Kidney (tissue), 14 donors: Measurements from ENCODE around the gene SIGLEC8. TPM values are rescaled to one million over a fixed set of nuclear protein-coding genes. Genes with fewer than 3 reads are reported as not detected.

ENCODE experiments used
- DNase-seq, 5 donors: peaks; one replicate each; pipeline ENCODE4 v3.0.0-alpha.2; 2013 to 2020
- FAIRE-seq: peaks from 2 replicates; lab custom pipeline; 2012; peaks lifted over from hg19 to GRCh38; lab: Jason Lieb, UNC
- H3K27ac ChIP-seq, 2 donors: one replicate each; pipeline ENCODE4 v1.7.0; 2013; ENCODE audit warnings: low read depth in 2 of 2, low read length in 2 of 2, inconsistent platforms in 1 of 2
- H3K27me3 ChIP-seq: one replicate; pipeline ENCODE4 v1.7.1; 2013; ENCODE audit warnings: low read length, inconsistent platforms; ENCODE audit not compliant: control insufficient read depth, insufficient read depth
- H3K36me3 ChIP-seq, 3 donors: one replicate each; pipeline versions ENCODE4 v1.7.0 to v1.7.1; 2013; ENCODE audit warnings: low read length in 3 of 3, control low read depth in 1 of 3, inconsistent platforms in 1 of 3; ENCODE audit not compliant: insufficient read depth in 3 of 3, control insufficient read depth in 2 of 3
- H3K4me1 ChIP-seq, 3 donors: one replicate each; pipeline versions ENCODE4 v1.7.0 to v1.7.1; 2013; ENCODE audit warnings: low read length in 3 of 3, inconsistent platforms in 1 of 3, low read depth in 1 of 3; ENCODE audit not compliant: control insufficient read depth in 2 of 3, insufficient read depth in 2 of 3
- H3K4me3 ChIP-seq, 3 donors: one replicate each; pipeline versions ENCODE4 v1.7.0 to v1.8.1; 2013; ENCODE audit warnings: low read length in 3 of 3, control low read depth in 1 of 3, inconsistent platforms in 1 of 3
- H3K9ac ChIP-seq, 3 donors: one replicate each; pipeline versions ENCODE4 v1.7.0 to v1.7.1; 2013; ENCODE audit warnings: low read length in 3 of 3, control low read depth in 1 of 3, inconsistent platforms in 1 of 3
- H3K9me3 ChIP-seq, 3 donors: one replicate each; pipeline versions ENCODE4 v1.7.0 to v1.7.1; 2013; ENCODE audit warnings: low read length in 3 of 3, control low read depth in 1 of 3, inconsistent platforms in 1 of 3; ENCODE audit not compliant: control insufficient read depth in 2 of 3, insufficient read depth in 1 of 3
- CTCF ChIP-seq: IDR thresholded peaks from 3 replicates; pipeline ENCODE4 v1.5.1; 2012; ENCODE audit warnings: mild to moderate bottlenecking, moderate library complexity, borderline replicate concordance; ENCODE audit not compliant: insufficient read depth; ENCODE audit errors: extremely low read depth
- intact Hi-C: fragments of 100-400 bp; cut with DNase I; formaldehyde crosslinking; loops from one replicate; pipeline ENCODE4 v1.11.1; 2022
- polyA plus RNA-seq: library from polyadenylated mRNA; stranded (reverse); fragments of 350-450 nt; fragmentation: Illumina TruSeq; extraction: RNeasy Lipid Tissue Mini Kit (QIAGEN cat#74804); gene quantifications from one replicate; pipeline ENCODE4 v1.2.3, GENCODE V29; 2014; ENCODE audit warnings: low read depth, low replicate concordance; ENCODE audit not compliant: insufficient read depth
- total RNA-seq: library from RNA; stranded (reverse); fragmentation: NEBNext Ultra II Directional; extraction: Animal tissue kit (Norgen Biotek cat#: 25700); gene quantifications from one replicate; pipeline ENCODE4 v1.2.1, GENCODE V29; 2021
- donor health status: control.
- donor health status: control.
- donor health status: control.
- donor health status: control.
- donor health status: control.
- donor health status: DM: yes; HTN: yes; CAD: no.
- donor health status: Normal renal cell carcinoma (clear cell type).

Gene SIGLEC8
- total and polyA plus RNA-seq, 2 donors from 2014 or later = 1.8 TPM; not detected in 1

- Histone ChIP-seq H3K27ac (no peak overlapping the region), H3K27me3 (no peaks in the 10 kb centered on the region), H3K4me1 (no peaks in the 10 kb centered on the region), H3K9ac (no peak overlapping the region), H3K4me3 (no peak overlapping the region), H3K36me3 (no peaks in the 10 kb centered on the region), H3K9me3 (no peaks in the 10 kb centered on the region)
- TF ChIP-seq CTCF = no peak
- FAIRE-seq (no peak), DNase-seq (no peak)
- intact Hi-C loops = no loop called here
Observed at GRCh38 chr19:51458899-51459505, 748 bp upstream of the SIGLEC8 start.

GRCh38 chr19:51457351-51458013, 772 bp downstream of the SIGLEC8 start:
- Histone ChIP-seq H3K27ac (no peak overlapping the region), H3K36me3 (no peaks in the 10 kb centered on the region), H3K4me3 (no peak overlapping the region), H3K27me3 (no peaks in the 10 kb centered on the region), H3K4me1 (no peaks in the 10 kb centered on the region), H3K9me3 (no peaks in the 10 kb centered on the region), H3K9ac (no peak overlapping the region)
- intact Hi-C loops = no loop called here
- FAIRE-seq (no peak), DNase-seq (no peak)
- no peak for TF ChIP-seq CTCF

- no peaks in the 10 kb centered on the region for H3K9me3 ChIP-seq
- H3K9ac ChIP-seq = no peak overlapping the region
- no peak for FAIRE-seq
- intact Hi-C loops = no loop called here
- H3K4me1 ChIP-seq = no peaks in the 10 kb centered on the region
- H3K4me3 ChIP-seq = no peak overlapping the region
- no peaks in the 10 kb centered on the region for H3K36me3 ChIP-seq
- no peak overlapping the region for H3K27ac ChIP-seq
- TF ChIP-seq CTCF = no peak
- no peak for DNase-seq
- no peaks in the 10 kb centered on the region for H3K27me3 ChIP-seq
Observed at GRCh38 chr19:51456541-51457290, 1.5 kb downstream of the SIGLEC8 start.
